MM.1S (cell line): Measurements from ENCODE around the gene CTRB2.

Experiments
- EZH2 ChIP-seq: fragments of 300-600 bp; sonication (generic); optimal IDR thresholded peaks from 2 replicates; pipeline ENCODE3; 2017; ENCODE audit warnings: low read depth, mild to moderate bottlenecking, antibody characterized with exemption, low read length, mixed read lengths
- TF ChIP-seq, protein P1 (sequence below): fragments of 300-600 bp; sonication (generic); IDR thresholded peaks from 2 replicates; pipeline ENCODE4 v1.5.1; 2016; ENCODE audit warnings: antibody characterized with exemption, low read length, mixed read lengths

DNA sequence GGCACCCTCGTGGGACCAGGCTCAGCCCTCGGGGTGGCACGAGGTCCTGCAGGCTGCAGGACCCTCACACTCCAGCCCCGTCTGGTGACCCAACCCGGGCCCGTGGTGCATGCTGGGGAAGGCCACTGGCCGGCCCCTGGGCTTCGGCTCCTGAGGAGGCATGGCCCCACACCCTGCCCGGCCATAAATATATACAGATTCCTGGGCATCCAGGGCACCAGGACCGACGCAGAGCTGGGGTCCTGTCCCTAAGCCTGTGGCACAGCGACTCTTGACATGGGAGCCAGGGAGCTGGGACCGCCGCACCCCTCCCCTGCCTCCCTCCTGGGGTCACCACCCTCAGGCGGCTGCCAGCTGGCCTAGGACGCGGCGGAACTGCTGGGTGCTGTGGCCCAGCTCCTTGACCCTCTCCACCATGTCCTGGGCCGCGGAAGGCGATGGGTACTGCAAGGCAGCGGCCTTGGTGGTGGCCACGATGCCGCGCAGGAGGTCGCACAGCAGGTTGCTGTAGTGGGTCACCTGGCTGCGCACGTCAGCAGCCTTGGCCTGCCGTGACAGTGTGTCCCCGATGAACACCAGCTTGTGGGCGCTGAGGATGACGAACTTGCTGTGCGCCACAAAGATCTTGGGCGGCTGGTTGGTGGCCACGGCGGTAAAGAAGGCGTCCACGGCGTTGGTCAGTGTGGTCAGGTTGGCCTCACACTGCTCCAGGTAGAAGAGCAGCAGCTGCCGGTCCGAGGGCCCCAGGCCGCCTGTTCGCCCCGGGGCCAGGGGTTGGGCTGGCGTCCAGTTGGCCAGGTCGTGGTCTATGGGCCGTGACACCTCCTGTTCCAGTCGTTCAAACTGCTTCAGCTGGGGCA lies 22.4 kb upstream of the CTRB2 start:
- TF ChIP-seq EZH2, result no peak
- TF ChIP-seq, protein P1, sequence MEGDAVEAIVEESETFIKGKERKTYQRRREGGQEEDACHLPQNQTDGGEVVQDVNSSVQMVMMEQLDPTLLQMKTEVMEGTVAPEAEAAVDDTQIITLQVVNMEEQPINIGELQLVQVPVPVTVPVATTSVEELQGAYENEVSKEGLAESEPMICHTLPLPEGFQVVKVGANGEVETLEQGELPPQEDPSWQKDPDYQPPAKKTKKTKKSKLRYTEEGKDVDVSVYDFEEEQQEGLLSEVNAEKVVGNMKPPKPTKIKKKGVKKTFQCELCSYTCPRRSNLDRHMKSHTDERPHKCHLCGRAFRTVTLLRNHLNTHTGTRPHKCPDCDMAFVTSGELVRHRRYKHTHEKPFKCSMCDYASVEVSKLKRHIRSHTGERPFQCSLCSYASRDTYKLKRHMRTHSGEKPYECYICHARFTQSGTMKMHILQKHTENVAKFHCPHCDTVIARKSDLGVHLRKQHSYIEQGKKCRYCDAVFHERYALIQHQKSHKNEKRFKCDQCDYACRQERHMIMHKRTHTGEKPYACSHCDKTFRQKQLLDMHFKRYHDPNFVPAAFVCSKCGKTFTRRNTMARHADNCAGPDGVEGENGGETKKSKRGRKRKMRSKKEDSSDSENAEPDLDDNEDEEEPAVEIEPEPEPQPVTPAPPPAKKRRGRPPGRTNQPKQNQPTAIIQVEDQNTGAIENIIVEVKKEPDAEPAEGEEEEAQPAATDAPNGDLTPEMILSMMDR, result no peak
